HG03066 (cell line): ENCODE measurements around the gene KCNQ5.
"Not testable (repeated sequence)": the region's sequence is repeated elsewhere in the genome, so short reads cannot be mapped to it uniquely, and the experiment has no call there.

Experiments used
- ATAC-seq: cut with Tn5 transposase; IDR thresholded peaks from one replicate; pipeline ENCODE4 v1.9.1; 2021; ENCODE audit warnings: low read depth; ENCODE audit not compliant: unreplicated experiment

KCNQ5 gene

DNA sequence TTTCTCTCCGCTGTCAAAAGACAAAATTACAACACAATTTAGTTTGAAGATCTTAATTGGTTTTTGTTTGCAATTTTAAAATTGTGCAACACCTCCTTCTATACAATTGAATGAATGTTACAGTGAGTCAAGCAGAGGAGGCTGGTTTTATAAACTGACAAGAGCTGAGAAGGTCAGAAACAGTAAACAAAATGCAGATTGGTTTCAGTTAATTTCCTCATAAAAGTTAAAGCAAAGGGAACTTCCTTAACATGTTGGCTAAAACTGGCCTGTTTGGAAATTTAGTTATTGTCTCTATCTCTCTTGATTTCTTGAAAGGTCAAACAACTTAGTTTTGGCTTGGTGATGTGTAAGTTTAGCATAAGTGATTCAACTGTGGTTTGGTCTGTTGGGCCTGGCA lies 581.2 kb downstream of the KCNQ5 start:
- no peak for ATAC-seq

GRCh38 chr6:73204252-73204651 lies 582.4 kb downstream of the KCNQ5 start:
- no peak for ATAC-seq

DNA sequence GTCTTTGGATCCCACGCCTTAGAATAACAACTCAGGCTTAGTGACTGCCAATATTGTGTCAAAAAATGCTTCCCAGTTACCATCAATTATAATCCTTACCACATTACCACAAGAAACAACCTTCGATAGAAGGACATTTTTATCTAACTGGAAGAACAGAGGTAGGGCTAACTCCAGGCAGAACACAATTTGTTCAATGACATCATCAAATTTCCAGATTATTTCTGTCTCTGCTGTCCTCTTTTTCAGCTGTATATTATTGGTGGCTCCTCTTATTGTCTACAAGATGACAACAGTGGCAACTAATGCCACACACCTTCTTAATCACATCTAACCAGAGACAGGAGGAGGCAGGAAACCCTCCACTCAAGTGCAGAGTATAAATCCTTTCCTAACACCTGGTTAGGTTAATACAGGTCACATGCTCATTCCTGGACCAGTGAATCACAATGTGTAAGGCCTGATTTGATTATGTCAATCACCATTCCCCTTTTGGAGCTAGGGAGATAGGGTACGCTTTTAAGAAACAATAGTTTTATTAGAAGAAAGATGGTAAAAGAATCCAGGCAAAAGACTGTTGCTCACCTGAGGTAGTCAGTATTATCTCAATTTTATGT lies 585.5 kb downstream of the KCNQ5 start:
- ATAC-seq, result no peak

DNA sequence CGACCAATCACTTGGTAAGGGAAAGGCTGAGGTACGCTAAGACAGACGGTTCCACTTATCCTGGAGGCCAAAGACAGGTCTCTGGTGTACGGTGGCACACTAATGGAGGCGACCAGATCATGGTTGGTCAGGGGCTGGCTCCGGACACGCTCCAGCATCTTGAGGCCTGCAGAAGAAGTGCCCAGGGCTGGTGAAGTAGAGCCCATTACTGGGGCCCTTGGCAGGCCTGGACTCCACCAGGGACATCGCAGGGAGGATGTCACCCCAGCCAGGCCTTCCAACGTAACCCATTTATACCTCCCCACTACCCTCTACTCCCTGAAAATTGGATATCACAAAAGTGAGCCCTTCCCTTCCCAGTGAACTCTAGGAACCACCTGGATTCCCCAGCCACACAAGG lies 587.3 kb downstream of the KCNQ5 start:
- ATAC-seq, result no peak

GRCh38 chr6:73216859-73217258 lies 595.0 kb downstream of the KCNQ5 start:
- ATAC-seq, result no peak

- ATAC-seq, result no peak
Observed at GRCh38 chr6:73225396-73225795, 603.5 kb downstream of the KCNQ5 start, which contains the start of gene KHDC1L. KHDC1L (minus strand) TSS chr6:73225496; CDS start chr6:73225408, 88 bp downstream.

- ATAC-seq, result no peak
Observed at GRCh38 chr6:73227606-73228255, 605.9 kb downstream of the KCNQ5 start.

DNA sequence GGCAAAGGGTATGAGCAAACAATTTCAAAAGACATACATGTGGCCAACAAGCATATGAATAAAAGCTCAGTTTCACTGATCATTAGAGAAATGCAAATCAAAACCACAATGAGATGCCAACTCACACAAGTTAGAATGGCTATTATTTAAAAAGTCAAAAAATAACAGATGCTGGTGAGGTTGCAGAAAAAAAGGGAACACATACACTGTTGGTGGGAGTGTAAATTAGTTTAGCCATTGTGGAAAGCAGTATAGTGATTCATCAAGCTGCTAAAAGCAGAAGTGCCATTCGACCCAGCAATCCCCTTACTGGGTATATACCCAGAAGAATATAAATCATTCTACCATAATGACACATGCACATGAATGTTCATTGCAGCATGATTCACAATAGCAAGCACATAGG lies 610.1 kb downstream of the KCNQ5 start:
- no peak for ATAC-seq

- no peak for ATAC-seq
Observed at GRCh38 chr6:73233048-73233447, 611.2 kb downstream of the KCNQ5 start.

DNA sequence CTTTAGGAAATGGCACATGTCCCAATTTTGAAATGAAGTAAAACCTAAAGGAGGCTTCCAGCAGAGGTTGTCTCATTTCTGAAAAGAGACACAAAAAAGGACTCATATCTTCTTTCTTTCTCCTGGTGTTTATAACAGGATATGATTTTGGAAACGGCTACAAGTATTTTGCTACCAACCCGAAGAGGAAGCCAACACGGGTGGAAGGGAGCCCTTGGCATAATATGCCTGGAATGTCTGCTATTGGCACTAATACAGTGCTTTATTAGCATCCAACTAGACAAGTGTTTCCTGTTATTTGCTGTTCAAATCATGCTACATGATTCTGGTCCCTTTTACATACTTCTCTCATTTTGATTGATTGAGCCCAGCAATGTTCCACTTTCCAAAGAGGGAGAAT lies 612.1 kb downstream of the KCNQ5 start:
- ATAC-seq, result not testable (repeated sequence)

GRCh38 chr6:73234733-73235132 lies 612.9 kb downstream of the KCNQ5 start:
- no peak for ATAC-seq

DNA sequence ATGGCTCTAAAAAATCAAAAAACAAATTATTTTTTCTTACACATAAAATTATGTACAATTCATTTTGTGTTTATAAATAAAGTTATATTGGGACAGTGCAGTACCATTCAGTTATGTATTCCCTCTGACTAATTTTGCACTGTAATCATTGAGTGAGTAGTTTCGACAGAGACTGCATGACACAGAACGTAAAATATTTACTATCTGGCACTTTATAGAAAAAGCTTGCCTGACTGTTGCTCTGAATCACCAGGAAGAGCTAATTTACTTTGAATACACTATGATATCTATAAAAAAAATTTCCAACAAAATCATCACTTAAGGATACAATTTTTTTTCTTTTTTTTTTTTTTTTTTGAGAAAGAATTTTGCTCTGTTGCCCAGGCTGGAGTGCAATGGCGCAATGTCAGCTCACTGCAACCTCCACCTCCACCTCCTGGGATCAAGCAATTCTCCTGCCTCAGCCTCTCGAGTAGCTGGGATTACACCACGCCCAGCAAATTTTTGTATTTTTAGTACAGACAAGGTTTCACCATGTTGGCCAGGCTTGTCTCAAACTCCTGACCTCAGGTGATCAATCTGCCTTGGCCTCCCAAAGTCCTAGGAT lies 614.4 kb downstream of the KCNQ5 start:
- ATAC-seq, result no peak

- no peak for ATAC-seq
Observed at GRCh38 chr6:73240730-73241129, 618.9 kb downstream of the KCNQ5 start.

DNA sequence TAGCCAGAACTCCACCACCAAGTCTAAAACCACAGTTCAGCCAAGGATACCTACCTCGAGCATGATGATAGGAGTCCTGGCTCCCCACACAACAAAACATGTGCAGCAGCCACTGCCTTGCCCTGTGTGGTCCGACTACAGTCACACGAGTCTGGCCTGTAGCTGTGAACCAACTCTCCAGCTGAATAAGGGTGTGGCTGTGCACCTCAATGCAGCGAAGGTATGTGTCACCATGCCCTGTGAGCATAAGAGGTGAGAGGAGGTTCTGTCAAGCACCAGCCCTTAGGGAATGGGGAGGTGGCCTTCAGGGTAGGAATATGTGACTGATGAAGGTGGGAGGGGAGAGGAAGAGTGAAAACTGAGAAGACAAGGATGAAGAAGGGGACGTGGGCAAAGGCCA lies 620.1 kb downstream of the KCNQ5 start:
- ATAC-seq, result no peak
